K562 (cell line): ENCODE results near the gene HES5. TPM values are rescaled to one million over a fixed set of nuclear protein-coding genes. Genes with fewer than 3 reads are reported as not detected.
A peak's percentile ranks its signal among the peaks of the same experiment; 100 is the strongest.

Source experiments
- ATAC-seq: fragments of 200-7000 bp; cut with Tn5 transposase; 3 replicates; pipeline ENCODE4 v1.9.1; 2020; ENCODE audit warnings: moderate library complexity
- BruUV-seq: library from RNA; stranded (reverse); fragments of 400-500 nt; replicated peaks from 2 replicates; lab custom pipeline; 2021; lab: Mats Ljungman, UMichigan
- CTCF ChIA-PET: fragments of 300-600 bp; formaldehyde crosslinking; extraction: SDS; loops from one replicate; lab custom pipeline; 2021; ENCODE audit warnings: low intra/inter-chr PET ratio; lab: Yijun Ruan, JAX
- POLR2A ChIA-PET: fragments of 300-600, 350-650 bp; sonication (Branson Sonifier 250); formaldehyde crosslinking; extraction: SDS; loops from one replicate; lab custom pipeline; 2021; ENCODE audit warnings: antibody characterized with exemption, inconsistent platforms; lab: Yijun Ruan, JAX
- DNase-seq, 4 experiments: peaks; one replicate each; pipeline versions ENCODE4 v3.0.0 to v3.0.0-alpha.2; 2011 to 2018; ENCODE audit warnings: low spot score in 3 of 4, mixed read lengths in 3 of 4; ENCODE audit errors: extremely low read depth in 1 of 4
- FAIRE-seq: peaks from 2 replicates; lab custom pipeline; 2011; peaks lifted over from hg19 to GRCh38; lab: Jason Lieb, UNC
- H2AFZ ChIP-seq: 2 replicates; pipeline ENCODE4 v1.6.0; 2011; ENCODE audit warnings: low read depth, low read length, control low read depth, inconsistent platforms
- H3K27ac ChIP-seq: fragments of 200-600 bp; 3 replicates; pipeline ENCODE4 v1.8.0; 2011; ENCODE audit warnings: low read depth, mild to moderate bottlenecking, control low read depth, inconsistent platforms, low read length, moderate library complexity, mixed read lengths; ENCODE audit errors: extremely low read depth
- H3K27me3 ChIP-seq, 2 experiments: fragments of 300-600 bp in 1 of 2; 2 replicates in 1 of 2; 3 replicates in 1 of 2; pipeline versions ENCODE4 v1.6.0 to v1.8.0; 2011; ENCODE audit warnings: inconsistent platforms in 2 of 2, low read length in 2 of 2, mild to moderate bottlenecking in 1 of 2, mixed read lengths in 1 of 2, moderate library complexity in 1 of 2; ENCODE audit not compliant: control insufficient read depth in 2 of 2, insufficient read depth in 2 of 2
- H3K36me3 ChIP-seq: fragments of 300-600 bp; 3 replicates; pipeline ENCODE4 v1.8.0; 2011; ENCODE audit warnings: mild to moderate bottlenecking, low read length, inconsistent platforms; ENCODE audit not compliant: control insufficient read depth, insufficient read depth
- H3K4me1 ChIP-seq, 2 experiments: fragments of 200-600 bp in 1 of 2; replicated peaks in 1 of 2; 2 replicates in 1 of 2; 3 replicates in 1 of 2; pipeline versions ENCODE4 v1.5.1 to v1.8.0; 2011; ENCODE audit warnings: inconsistent platforms in 2 of 2, low read length in 2 of 2, mild to moderate bottlenecking in 1 of 2, mixed read lengths in 1 of 2, moderate library complexity in 1 of 2; ENCODE audit not compliant: control insufficient read depth in 2 of 2, insufficient read depth in 2 of 2
- H3K4me2 ChIP-seq: 2 replicates; pipeline ENCODE4 v1.6.1; 2011; ENCODE audit warnings: low read length, control low read depth, inconsistent platforms, mixed read lengths; ENCODE audit not compliant: insufficient read depth
- H3K4me3 ChIP-seq: fragments of 200-600 bp; sonication (generic), shearing (Covaris generic); 2 replicates; pipeline ENCODE4 v1.5.1; 2016; ENCODE audit warnings: control low read depth, inconsistent platforms
- H3K79me2 ChIP-seq: fragments of 200-600 bp; 3 replicates; pipeline ENCODE4 v1.8.0; 2011; ENCODE audit warnings: low read length, inconsistent platforms; ENCODE audit not compliant: control insufficient read depth, insufficient read depth
- H3K9ac ChIP-seq, 2 experiments: 2 replicates each; pipeline versions ENCODE4 v1.6.0 to v1.6.1; 2011; ENCODE audit warnings: low read depth in 2 of 2, low read length in 2 of 2, control low read depth in 1 of 2, inconsistent platforms in 1 of 2, mild to moderate bottlenecking in 1 of 2, mixed read lengths in 1 of 2; ENCODE audit not compliant: insufficient read depth in 1 of 2
- H3K9me1 ChIP-seq: one replicate; pipeline ENCODE4 v1.6.0; 2011; ENCODE audit warnings: inconsistent platforms, mild to moderate bottlenecking, low read length, moderate library complexity; ENCODE audit not compliant: control insufficient read depth, insufficient read depth
- H3K9me3 ChIP-seq: replicated peaks from 2 replicates; pipeline ENCODE4 v1.5.1; 2011; ENCODE audit warnings: low read depth, low read length, inconsistent platforms; ENCODE audit not compliant: control insufficient read depth, insufficient read depth
- H4K20me1 ChIP-seq: replicated peaks from 2 replicates; pipeline ENCODE4 v1.6.1; 2011; ENCODE audit warnings: low read length, inconsistent platforms, mixed read lengths; ENCODE audit not compliant: control insufficient read depth, insufficient read depth
- ELF4 ChIP-seq: fragments of 450-650 bp; formaldehyde crosslinking; IDR thresholded peaks from 2 replicates; pipeline ENCODE4 v1.4.0; 2022; ENCODE audit warnings: missing genetic modification characterization
- KDM2B ChIP-seq: fragments of 250-450 bp; sonication (Bioruptor Pico); IDR thresholded peaks from 2 replicates; pipeline ENCODE4 v1.8.0; 2021; ENCODE audit warnings: mild to moderate bottlenecking, moderate library complexity
- MYNN ChIP-seq, 2 experiments: sonication (generic); formaldehyde crosslinking in 1 of 2; IDR thresholded peaks; 2 replicates each; pipeline versions ENCODE4 v1.5.0 to v1.6.1; 2016 to 2020; ENCODE audit warnings: antibody characterized with exemption in 1 of 2, missing genetic modification reagents in 1 of 2
- RBM22 ChIP-seq: fragments of 200-400 bp; formaldehyde crosslinking; IDR thresholded peaks from 2 replicates; pipeline ENCODE4 v1.6.1; 2018; ENCODE audit warnings: low read length, low read depth; ENCODE audit not compliant: poor library complexity, severe bottlenecking
- SMAD3 ChIP-seq: fragments of 450-650 bp; formaldehyde crosslinking; conservative IDR thresholded peaks from 2 replicates; pipeline ENCODE4 v1.4.0; 2020; ENCODE audit warnings: mild to moderate bottlenecking
- WGBS: fragments of 100-300 bp; shearing (Covaris generic); methylation state at CpG from one replicate; pipeline ENCODE4 v1.1.6; 2016; ENCODE audit warnings: low coverage, mixed read lengths; ENCODE audit not compliant: insufficient coverage; ENCODE audit errors: missing lambda C conversion rate; 5-methylcytosine and 5-hydroxymethylcytosine counted together
- in situ Hi-C: fragments of 300-500 bp; cut with MboI; formaldehyde crosslinking; loops from 4 replicates; pipeline ENCODE4 v1.15.0; 2018; ENCODE audit warnings: inconsistent platforms, mixed read lengths
- intact Hi-C: fragments of 100-400 bp; cut with micrococcal nuclease; formaldehyde crosslinking; loops from 2 replicates; pipeline ENCODE4 v1.14.2; 2022
- polyA plus RNA-seq, 8 experiments: library from polyadenylated mRNA; depleted of rRNA in 4 of 8; stranded (reverse) in 5 of 8; unstranded in 3 of 8; fragments of >200 nt; fragmentation: Nextera tagmentation in 2 of 8; fragmentation: Illumina TruSeq in 1 of 8; extraction: Ambion mirVana in 2 of 8; extraction: Trizol in 1 of 8; gene quantifications; 2 replicates each; pipeline versions ENCODE4 v1.2.1 to v1.2.3, GENCODE V29; 2011 to 2014; ENCODE audit warnings: inconsistent platforms in 1 of 8, missing spikeins in 1 of 8
- total RNA-seq, 7 experiments: library from RNA; depleted of rRNA in 6 of 7; stranded (reverse); fragments of >200 nt in 6 of 7; fragmentation: Illumina TruSeq in 2 of 7; extraction: Trizol in 2 of 7; gene quantifications; 2 replicates each; pipeline versions ENCODE4 v1.2.1 to v1.2.3, GENCODE V29; 2011 to 2021; ENCODE audit warnings: low replicate concordance in 1 of 7
- TF ChIP-seq, protein P1 (sequence below), 2 experiments: IDR thresholded peaks; 2 replicates each; pipeline ENCODE4 v1.6.1; 2012; ENCODE audit warnings: improper control_type of control experiment in 2 of 2, low read depth in 2 of 2, low read length in 2 of 2, borderline replicate concordance in 1 of 2
- TF ChIP-seq, protein P2 (sequence below): fragments of 450-650 bp; IDR thresholded peaks from 2 replicates; pipeline ENCODE4 v1.6.1; 2018; ENCODE audit warnings: mild to moderate bottlenecking, low read depth; ENCODE audit not compliant: partially characterized antibody
- TF ChIP-seq, protein P3 (sequence below): fragments of 450-650 bp; formaldehyde crosslinking; IDR thresholded peaks from 2 replicates; pipeline ENCODE4 v1.4.0; 2022; ENCODE audit warnings: missing genetic modification characterization

Gene HES5
- total and polyA plus RNA-seq, 9 of the 15 experiments (the other 6 are each of a cell fraction or from before 2014, with no cell fraction given): not detected

GRCh38 chr1:2526824-2527555 is 3.1 kb downstream of the HES5 start:
- FAIRE-seq (no peak), ATAC-seq (no peak; the same call in 2 of the 3 replicates), DNase-seq (peak in 1 of 4 experiments; percentile 26)
- CTCF ChIA-PET: no interaction called here
- intact Hi-C loops: loop anchor here (1.0 kb wide), 1 partner anchor 19 kb away; no protein-coding TSS in a partner anchor
- peaks cover 41% of the 10 kb centered on the region for H3K79me2 ChIP-seq
- no TSS peak for BruUV-seq
- no peaks in the 10 kb centered on the region for H3K9me3 ChIP-seq
- POLR2A ChIA-PET: interaction anchor here (0.5 to 1.7 kb wide), 6 partner anchors 10 to 169 kb away, joined by 3 to 8 read pairs (median 4); no protein-coding TSS in a partner anchor
- no peak overlapping the region for H3K27ac ChIP-seq
- in situ Hi-C loops: loop anchor here (25.0 kb wide), 1 partner anchor 340 kb away; the partner anchor contains the start of gene FAAP20
- H3K9me1 ChIP-seq: peaks cover 18% of the 10 kb centered on the region
- H3K4me2 ChIP-seq: peak overlapping the region; percentile 74
- H3K4me3 ChIP-seq: peak overlapping the region; percentile 99; the same call in 1 of the 2 replicates
- H2AFZ ChIP-seq: peak overlapping the region; percentile 53
- H3K27me3 ChIP-seq: peaks cover 26 to 29% of the 10 kb centered on the region in 2 experiments; a peak in 4 of 5 replicates
- H3K36me3 ChIP-seq: peaks cover 31% of the 10 kb centered on the region
- peaks cover 44% of the 10 kb centered on the region for H4K20me1 ChIP-seq
- H3K9ac ChIP-seq: peak overlapping the region in 1 of 2 experiments; percentile 65; a peak in 2 of 4 replicates
- 25% methylated on average over 20 of the region's 20 CpGs for WGBS
- peaks cover 24 to 84% of the 10 kb centered on the region in 2 experiments; a peak in 4 of 5 replicates for H3K4me1 ChIP-seq
- TF ChIP-seq, protein P1, sequence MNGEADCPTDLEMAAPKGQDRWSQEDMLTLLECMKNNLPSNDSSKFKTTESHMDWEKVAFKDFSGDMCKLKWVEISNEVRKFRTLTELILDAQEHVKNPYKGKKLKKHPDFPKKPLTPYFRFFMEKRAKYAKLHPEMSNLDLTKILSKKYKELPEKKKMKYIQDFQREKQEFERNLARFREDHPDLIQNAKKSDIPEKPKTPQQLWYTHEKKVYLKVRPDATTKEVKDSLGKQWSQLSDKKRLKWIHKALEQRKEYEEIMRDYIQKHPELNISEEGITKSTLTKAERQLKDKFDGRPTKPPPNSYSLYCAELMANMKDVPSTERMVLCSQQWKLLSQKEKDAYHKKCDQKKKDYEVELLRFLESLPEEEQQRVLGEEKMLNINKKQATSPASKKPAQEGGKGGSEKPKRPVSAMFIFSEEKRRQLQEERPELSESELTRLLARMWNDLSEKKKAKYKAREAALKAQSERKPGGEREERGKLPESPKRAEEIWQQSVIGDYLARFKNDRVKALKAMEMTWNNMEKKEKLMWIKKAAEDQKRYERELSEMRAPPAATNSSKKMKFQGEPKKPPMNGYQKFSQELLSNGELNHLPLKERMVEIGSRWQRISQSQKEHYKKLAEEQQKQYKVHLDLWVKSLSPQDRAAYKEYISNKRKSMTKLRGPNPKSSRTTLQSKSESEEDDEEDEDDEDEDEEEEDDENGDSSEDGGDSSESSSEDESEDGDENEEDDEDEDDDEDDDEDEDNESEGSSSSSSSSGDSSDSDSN (IDR thresholded peaks at IDR 0.05; ENCODE audit: borderline replicate concordance in 1 of 2, low read depth in 2 of 2, low read length in 2 of 2): no peak
- TF ChIP-seq ELF4 (CRISPR knock-in tag) (no peak), MYNN (IDR thresholded peaks at IDR 0.05) (peak; percentile 92), MYNN (CRISPR knock-in tag; IDR thresholded peaks at IDR 0.05) (no peak), RBM22 (no peak), SMAD3 (CRISPR knock-in tag) (no peak), KDM2B (0 out of 2 replicates have a peak, but pooled peaks have one; percentile 20)
- TF ChIP-seq, protein P2, sequence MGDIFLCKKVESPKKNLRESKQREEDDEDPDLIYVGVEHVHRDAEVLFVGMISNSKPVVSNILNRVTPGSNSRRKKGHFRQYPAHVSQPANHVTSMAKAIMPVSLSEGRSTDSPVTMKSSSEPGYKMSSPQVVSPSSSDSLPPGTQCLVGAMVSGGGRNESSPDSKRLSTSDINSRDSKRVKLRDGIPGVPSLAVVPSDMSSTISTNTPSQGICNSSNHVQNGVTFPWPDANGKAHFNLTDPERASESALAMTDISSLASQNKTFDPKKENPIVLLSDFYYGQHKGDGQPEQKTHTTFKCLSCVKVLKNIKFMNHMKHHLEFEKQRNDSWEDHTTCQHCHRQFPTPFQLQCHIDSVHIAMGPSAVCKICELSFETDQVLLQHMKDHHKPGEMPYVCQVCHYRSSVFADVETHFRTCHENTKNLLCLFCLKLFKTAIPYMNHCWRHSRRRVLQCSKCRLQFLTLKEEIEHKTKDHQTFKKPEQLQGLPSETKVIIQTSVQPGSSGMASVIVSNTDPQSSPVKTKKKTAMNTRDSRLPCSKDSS: no peak
- TF ChIP-seq, protein P3, sequence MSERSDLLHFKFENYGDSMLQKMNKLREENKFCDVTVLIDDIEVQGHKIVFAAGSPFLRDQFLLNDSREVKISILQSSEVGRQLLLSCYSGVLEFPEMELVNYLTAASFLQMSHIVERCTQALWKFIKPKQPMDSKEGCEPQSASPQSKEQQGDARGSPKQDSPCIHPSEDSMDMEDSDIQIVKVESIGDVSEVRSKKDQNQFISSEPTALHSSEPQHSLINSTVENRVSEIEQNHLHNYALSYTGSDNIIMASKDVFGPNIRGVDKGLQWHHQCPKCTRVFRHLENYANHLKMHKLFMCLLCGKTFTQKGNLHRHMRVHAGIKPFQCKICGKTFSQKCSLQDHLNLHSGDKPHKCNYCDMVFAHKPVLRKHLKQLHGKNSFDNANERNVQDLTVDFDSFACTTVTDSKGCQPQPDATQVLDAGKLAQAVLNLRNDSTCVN (CRISPR knock-in tag): no peak
